HepG2 (cell line): ENCODE data around the gene OR1N2. TPM values are rescaled to one million over a fixed set of nuclear protein-coding genes. Genes with fewer than 3 reads are reported as not detected.
"Not testable (repeated sequence)": the region's sequence is repeated elsewhere in the genome, so short reads cannot be mapped to it uniquely, and the experiment has no call there.

ENCODE experiments used
- ATAC-seq: fragments of 200-7000 bp; cut with Tn5 transposase; 3 replicates; pipeline ENCODE4 v1.9.1; 2020; ENCODE audit warnings: mild to moderate bottlenecking, moderate library complexity
- BruUV-seq: library from RNA; stranded (reverse); fragments of 400-500 nt; replicated peaks from 2 replicates; lab custom pipeline; 2021; lab: Mats Ljungman, UMichigan
- CTCF ChIA-PET: fragments of 300-600 bp; formaldehyde crosslinking; extraction: SDS; loops from one replicate; lab custom pipeline; 2021; ENCODE audit warnings: low total read pairs, inconsistent platforms, low intra/inter-chr PET ratio; lab: Yijun Ruan, JAX
- POLR2A ChIA-PET: fragments of 350-600 bp; sonication (Branson Sonifier 250); formaldehyde crosslinking; loops from one replicate; lab custom pipeline; 2020; ENCODE audit warnings: antibody characterized with exemption, inconsistent platforms; lab: Yijun Ruan, JAX
- DNase-seq: peaks from one replicate; pipeline ENCODE4 v3.0.0-alpha.2; 2015; ENCODE audit warnings: low spot score
- FAIRE-seq: peaks from 3 replicates; lab custom pipeline; 2011; peaks lifted over from hg19 to GRCh38; lab: Jason Lieb, UNC
- H2AFZ ChIP-seq: one replicate; pipeline ENCODE4 v1.6.1; 2011; ENCODE audit warnings: low read length, inconsistent platforms
- H3K27ac ChIP-seq: fragments of 300-600 bp; 3 replicates; pipeline ENCODE4 v1.8.0; 2011; ENCODE audit warnings: mixed run types, mild to moderate bottlenecking, mixed read lengths, low read length, inconsistent platforms; ENCODE audit not compliant: insufficient read depth; ENCODE audit errors: extremely low read length
- H3K27me3 ChIP-seq, 2 experiments: fragments of 200-600 bp in 1 of 2; 2 replicates in 1 of 2; 3 replicates in 1 of 2; pipeline versions ENCODE4 v1.6.0 to v1.8.0; 2011; ENCODE audit warnings: low read length in 2 of 2, mild to moderate bottlenecking in 2 of 2, moderate library complexity in 2 of 2, inconsistent platforms in 1 of 2; ENCODE audit not compliant: insufficient read depth in 2 of 2, control insufficient read depth in 1 of 2
- H3K36me3 ChIP-seq, 2 experiments: fragments of 200-600 bp in 1 of 2; replicated peaks in 1 of 2; 2 replicates in 1 of 2; 3 replicates in 1 of 2; pipeline versions ENCODE4 v1.5.1 to v1.8.0; 2011; ENCODE audit warnings: low read length in 2 of 2, inconsistent platforms in 1 of 2; ENCODE audit not compliant: insufficient read depth in 2 of 2, control insufficient read depth in 1 of 2
- H3K4me1 ChIP-seq: 2 replicates; pipeline ENCODE4 v1.5.1; 2012; ENCODE audit warnings: low read length, inconsistent platforms; ENCODE audit not compliant: insufficient read depth
- H3K4me2 ChIP-seq: 2 replicates; pipeline ENCODE4 v1.6.0; 2011; ENCODE audit warnings: low read depth, low read length, inconsistent platforms
- H3K4me3 ChIP-seq, 3 experiments: fragments of 200-600 bp in 1 of 3; sonication (generic), shearing (Covaris generic) in 1 of 3; replicated peaks in 1 of 3; 2 replicates each; pipeline ENCODE4 v1.5.1; 2011 to 2016; ENCODE audit warnings: low read length in 3 of 3, inconsistent platforms in 2 of 3, low read depth in 2 of 3, mild to moderate bottlenecking in 2 of 3, control low read depth in 1 of 3, mixed read lengths in 1 of 3; ENCODE audit not compliant: insufficient read depth in 1 of 3
- H3K79me2 ChIP-seq: one replicate; pipeline ENCODE4 v1.6.1; 2011; ENCODE audit warnings: low read length, inconsistent platforms; ENCODE audit not compliant: insufficient read depth
- H3K9ac ChIP-seq: 2 replicates; pipeline ENCODE4 v1.6.0; 2011; ENCODE audit warnings: mild to moderate bottlenecking, low read depth, low read length, inconsistent platforms; ENCODE audit not compliant: insufficient read depth
- H3K9me3 ChIP-seq: 2 replicates; pipeline ENCODE4 v1.5.1; 2012; ENCODE audit warnings: mild to moderate bottlenecking, low read length
- H4K20me1 ChIP-seq: 2 replicates; pipeline ENCODE4 v1.6.0; 2011; ENCODE audit warnings: inconsistent platforms, mild to moderate bottlenecking, low read length, moderate library complexity; ENCODE audit not compliant: insufficient read depth
- CREB1 ChIP-seq, 2 experiments: fragments of 450-650 bp in 1 of 2; IDR thresholded peaks; 2 replicates each; pipeline ENCODE4 v1.6.1; 2016 to 2017; ENCODE audit warnings: control low read depth in 1 of 2, mild to moderate bottlenecking in 1 of 2, missing compliant biosample characterization in 1 of 2, missing genetic modification characterization in 1 of 2
- RAD21 ChIP-seq: fragments of 450-650 bp; formaldehyde crosslinking; IDR thresholded peaks from 2 replicates; pipeline ENCODE4 v1.5.0; 2020; ENCODE audit warnings: mild to moderate bottlenecking
- ZFP36L1 ChIP-seq: sonication (generic); formaldehyde crosslinking; IDR thresholded peaks from 2 replicates; pipeline ENCODE4 v1.8.0; 2022; ENCODE audit warnings: mild to moderate bottlenecking, missing genetic modification reagents, moderate library complexity
- WGBS: methylation state at CpG from one replicate; pipeline ENCODE4 v1.1.6; 2017; ENCODE audit warnings: low lambda C conversion rate; 5-methylcytosine and 5-hydroxymethylcytosine counted together
- in situ Hi-C: cut with HindIII; loops from 2 replicates; pipeline ENCODE4 v1.10.0; 2017; ENCODE audit warnings: low pct_unique_long_range_greater_than_20kb; ENCODE audit not compliant: extremely low pct_ligation_motif_present
- intact Hi-C: fragments of 100-400 bp; cut with micrococcal nuclease; formaldehyde crosslinking; loops from one replicate; pipeline ENCODE4 v1.10.0; 2022; ENCODE audit not compliant: unreplicated experiment
- polyA plus RNA-seq, 8 experiments: library from polyadenylated mRNA; depleted of rRNA in 3 of 8; stranded (reverse) in 7 of 8; unstranded in 1 of 8; fragments of >200 nt; fragmentation: Illumina TruSeq in 4 of 8; extraction: Trizol in 4 of 8; gene quantifications; 2 replicates each; pipeline versions ENCODE4 v1.2.1 to v1.2.3, GENCODE V29; 2011 to 2016; ENCODE audit warnings: low read depth in 4 of 8, missing spikeins in 1 of 8, mixed read lengths in 1 of 8; ENCODE audit not compliant: insufficient read depth in 1 of 8
- total RNA-seq, 5 experiments: library from RNA; depleted of rRNA; stranded (reverse); fragments of >200 nt; fragmentation: Illumina TruSeq; extraction: Trizol; gene quantifications; 2 replicates each; pipeline ENCODE4 v1.2.3, GENCODE V29; 2016; ENCODE audit warnings: low read depth in 1 of 5

OR1N2 gene
- total and polyA plus RNA-seq, 2 of the 13 experiments (the other 11 are each of a cell fraction or from before 2014, with no cell fraction given), result not detected

GRCh38 chr9:122526602-122527001, 26.3 kb upstream of the OR1N2 start:
- Histone ChIP-seq H3K27me3 (peaks cover 5 to 9% of the 10 kb centered on the region in 2 experiments; a peak in 3 of 5 replicates), H3K36me3 (no peaks in the 10 kb centered on the region), H3K4me3 (no peak overlapping the region), H3K4me1 (no peaks in the 10 kb centered on the region), H3K4me2 (no peak overlapping the region), H3K9me3 (no peaks in the 10 kb centered on the region), H3K79me2 (no peaks in the 10 kb centered on the region), H3K27ac (no peak overlapping the region), H2AFZ (no peak overlapping the region), H4K20me1 (no peaks in the 10 kb centered on the region), H3K9ac (no peak overlapping the region)
- ChIA-PET CTCF (no interaction called here), POLR2A (no interaction called here)
- BruUV-seq, result no TSS peak
- DNase-seq, result no peak
- TF ChIP-seq ZFP36L1, result no peak
- TF ChIP-seq CREB1 (IDR thresholded peaks at IDR 0.05), result peak; percentile 73
- TF ChIP-seq CREB1 (CRISPR knock-in tag; IDR thresholded peaks at IDR 0.05), result no peak
- 29% methylated on average over 10 of the region's 10 CpGs for WGBS
- intact Hi-C loops (no loop called here), in situ Hi-C loops (no loop called here)
- no peak for FAIRE-seq
- ATAC-seq, result no peak

GRCh38 chr9:122527193-122527592, 25.7 kb upstream of the OR1N2 start, which contains the start of gene OR1N1:
Gene OR1N1, minus strand, starts transcription at chr9:122527293. Its CDS starts 0 bp downstream, at chr9:122527293.
- FAIRE-seq, result no peak
- Histone ChIP-seq H3K36me3 (no peaks in the 10 kb centered on the region), H3K4me1 (no peaks in the 10 kb centered on the region), H3K9me3 (no peaks in the 10 kb centered on the region), H3K9ac (no peak within 1 kb of the TSS), H3K4me3 (no peak within 1 kb of the TSS), H3K79me2 (no peaks in the 10 kb centered on the region), H2AFZ (no peak within 1 kb of the TSS), H3K4me2 (no peak within 1 kb of the TSS), H3K27me3 (peaks cover 5 to 9% of the 10 kb centered on the region in 2 experiments; a peak in 3 of 5 replicates), H4K20me1 (no peaks in the 10 kb centered on the region), H3K27ac (no peak within 1 kb of the TSS)
- ATAC-seq, result no peak
- CTCF ChIA-PET, result no interaction called here
- TF ChIP-seq RAD21 (CRISPR knock-in tag), result no peak
- WGBS, result 0% methylated on average over 3 of the region's 3 CpGs
- no TSS peak for BruUV-seq
- no peak for DNase-seq
- in situ Hi-C loops, result no loop called here
- POLR2A ChIA-PET, result no interaction called here
- intact Hi-C loops, result no loop called here

GRCh38 chr9:122531157-122531556, 21.8 kb upstream of the OR1N2 start:
- CTCF ChIA-PET, FAIRE-seq, in situ Hi-C loops, POLR2A ChIA-PET, H3K4me1 ChIP-seq, H3K79me2 ChIP-seq, H2AFZ ChIP-seq, ATAC-seq, H3K4me2 ChIP-seq, H3K9me3 ChIP-seq, H3K27me3 ChIP-seq, H4K20me1 ChIP-seq, H3K36me3 ChIP-seq, H3K27ac ChIP-seq, H3K4me3 ChIP-seq, BruUV-seq, intact Hi-C loops, H3K9ac ChIP-seq, DNase-seq: not testable (repeated sequence)
- 9% methylated on average over 4 of the region's 4 CpGs for WGBS
